A673 (cell line): Measurements from ENCODE around the gene LRSAM1. TPM values are rescaled to one million over a fixed set of nuclear protein-coding genes. Genes with fewer than 3 reads are reported as not detected.

Source experiments
- BruUV-seq: library from RNA; stranded (reverse); fragments of 400-500 nt; replicated peaks from 2 replicates; lab custom pipeline; 2021; lab: Mats Ljungman, UMichigan
- CTCF ChIA-PET: fragments of 300-600 bp; sonication (Branson Sonifier 250); formaldehyde crosslinking; loops from one replicate; lab custom pipeline; 2022; ENCODE audit warnings: antibody characterized with exemption; lab: Charles Lee
- POLR2A ChIA-PET: fragments of 300-600 bp; sonication (Branson Sonifier 250); formaldehyde crosslinking; loops from one replicate; lab custom pipeline; 2022; ENCODE audit warnings: antibody characterized with exemption; ENCODE audit not compliant: low non-redundant PET; lab: Charles Lee
- DNase-seq: peaks from one replicate; pipeline ENCODE4 v3.0.0-alpha.2; 2015; ENCODE audit warnings: low spot score
- H3K27ac ChIP-seq: fragments of 200-600 bp; sonication (generic); 2 replicates; pipeline ENCODE4 v1.5.1; 2016; ENCODE audit warnings: mixed run types, low read depth, mild to moderate bottlenecking, mixed read lengths, antibody characterized with exemption, low read length; ENCODE audit not compliant: poor library complexity, severe bottlenecking
- H3K27me3 ChIP-seq: fragments of 200-600 bp; sonication (generic); replicated peaks from 2 replicates; pipeline ENCODE4 v1.6.1; 2017; ENCODE audit warnings: mixed run types, low read depth, mild to moderate bottlenecking, mixed read lengths, antibody characterized with exemption, low read length; ENCODE audit not compliant: insufficient read depth, poor library complexity
- H3K36me3 ChIP-seq: fragments of 200-600 bp; sonication (generic); 2 replicates; pipeline ENCODE4 v1.6.1; 2016; ENCODE audit warnings: mixed run types, mild to moderate bottlenecking, mixed read lengths, antibody characterized with exemption, low read length; ENCODE audit not compliant: insufficient read depth, poor library complexity, severe bottlenecking
- H3K4me1 ChIP-seq: fragments of 200-600 bp; sonication (generic); 2 replicates; pipeline ENCODE4 v1.6.1; 2017; ENCODE audit warnings: mixed run types, mild to moderate bottlenecking, mixed read lengths, antibody characterized with exemption, low read length; ENCODE audit not compliant: insufficient read depth, poor library complexity, severe bottlenecking
- H3K4me3 ChIP-seq: fragments of 200-600 bp; sonication (generic); 2 replicates; pipeline ENCODE4 v1.5.1; 2016; ENCODE audit warnings: low read depth, mixed run types, mild to moderate bottlenecking, mixed read lengths, low read length; ENCODE audit not compliant: poor library complexity, severe bottlenecking
- H3K9me3 ChIP-seq: fragments of 200-600 bp; sonication (generic); 2 replicates; pipeline ENCODE4 v1.6.1; 2016; ENCODE audit warnings: mixed run types, low read depth, mild to moderate bottlenecking, mixed read lengths, antibody characterized with exemption, low read length; ENCODE audit not compliant: poor library complexity, severe bottlenecking
- CTCF ChIP-seq: fragments of 300-800, 200-600 bp; sonication (generic); conservative IDR thresholded peaks from 2 replicates; pipeline ENCODE4 v1.5.1; 2017; ENCODE audit warnings: low read depth, mild to moderate bottlenecking, antibody characterized with exemption, low read length, moderate library complexity, mixed read lengths
- EZH2 ChIP-seq: fragments of 200-600 bp; sonication (generic); IDR thresholded peaks from 2 replicates; pipeline ENCODE4 v1.6.1; 2017; ENCODE audit warnings: borderline replicate concordance, low read depth, mild to moderate bottlenecking, mixed read lengths, antibody characterized with exemption, low read length; ENCODE audit not compliant: poor library complexity, severe bottlenecking
- intact Hi-C: fragments of 100-400 bp; cut with micrococcal nuclease; formaldehyde crosslinking; loops from one replicate; pipeline ENCODE4 v1.10.0; 2022; ENCODE audit not compliant: unreplicated experiment
- total RNA-seq: library from RNA; stranded (reverse); gene quantifications from 2 replicates; pipeline ENCODE4 v1.2.3, GENCODE V29; 2021

Gene LRSAM1
- total RNA-seq, 1 experiment from 2014 or later = 15.8 TPM

- TF ChIP-seq CTCF (no peak), EZH2 (no peak)
- POLR2A ChIA-PET = no interaction called here
- Histone ChIP-seq H3K27me3 (no peaks in the 10 kb centered on the region), H3K27ac (no peak overlapping the region), H3K9me3 (no peaks in the 10 kb centered on the region), H3K4me3 (no peak overlapping the region), H3K4me1 (no peaks in the 10 kb centered on the region), H3K36me3 (peaks cover 67% of the 10 kb centered on the region)
- no TSS peak for BruUV-seq
- intact Hi-C loops = no loop called here
- no peak for DNase-seq
- CTCF ChIA-PET = no interaction called here
Observed at GRCh38 chr9:127438394-127438793, 12.9 kb upstream of the LRSAM1 start.

- POLR2A ChIA-PET = no interaction called here
- Histone ChIP-seq H3K36me3 (peaks cover 81% of the 10 kb centered on the region), H3K27me3 (no peaks in the 10 kb centered on the region), H3K4me1 (peaks cover 6% of the 10 kb centered on the region), H3K9me3 (peaks cover 7% of the 10 kb centered on the region), H3K27ac (no peak overlapping the region), H3K4me3 (no peak overlapping the region)
- TF ChIP-seq CTCF (no peak), EZH2 (no peak)
- intact Hi-C loops = no loop called here
- no peak for DNase-seq
- CTCF ChIA-PET = interaction anchor here (0.6 kb wide), 1 partner anchor 8 kb away, joined by 5 read pairs; no protein-coding TSS in a partner anchor
- no TSS peak for BruUV-seq
Observed at GRCh38 chr9:127444283-127444920, 6.9 kb upstream of the LRSAM1 start.

GRCh38 chr9:127444921-127445850 lies 6.1 kb upstream of the LRSAM1 start:
- H3K36me3 ChIP-seq = peaks cover 84% of the 10 kb centered on the region

More at GRCh38 chr9:127444921-127445850, 6.1 kb upstream of the LRSAM1 start:
- TF ChIP-seq CTCF = no peak
- no peak for TF ChIP-seq EZH2
- H3K27me3 ChIP-seq = no peaks in the 10 kb centered on the region
- intact Hi-C loops = no loop called here
- no peak overlapping the region for H3K27ac ChIP-seq
- ChIA-PET CTCF (no interaction called here), POLR2A (no interaction called here)
- TSS peak; percentile 15 for BruUV-seq
- peaks cover 7% of the 10 kb centered on the region for H3K9me3 ChIP-seq
- no peak overlapping the region for H3K4me3 ChIP-seq
- H3K4me1 ChIP-seq = peaks cover 9% of the 10 kb centered on the region
- no peak for DNase-seq
